A673 (cell line): ENCODE measurements around the gene INSL6. TPM values are rescaled to one million over a fixed set of nuclear protein-coding genes. Genes with fewer than 3 reads are reported as not detected.

Experiments used
- BruUV-seq: library from RNA; stranded (reverse); fragments of 400-500 nt; replicated peaks from 2 replicates; lab custom pipeline; 2021; lab: Mats Ljungman, UMichigan
- CTCF ChIA-PET: fragments of 300-600 bp; sonication (Branson Sonifier 250); formaldehyde crosslinking; loops from one replicate; lab custom pipeline; 2022; ENCODE audit warnings: antibody characterized with exemption; lab: Charles Lee
- POLR2A ChIA-PET: fragments of 300-600 bp; sonication (Branson Sonifier 250); formaldehyde crosslinking; loops from one replicate; lab custom pipeline; 2022; ENCODE audit warnings: antibody characterized with exemption; ENCODE audit not compliant: low non-redundant PET; lab: Charles Lee
- DNase-seq: peaks from one replicate; pipeline ENCODE4 v3.0.0-alpha.2; 2015; ENCODE audit warnings: low spot score
- H3K27ac ChIP-seq: fragments of 200-600 bp; sonication (generic); 2 replicates; pipeline ENCODE4 v1.5.1; 2016; ENCODE audit warnings: mixed run types, low read depth, mild to moderate bottlenecking, mixed read lengths, antibody characterized with exemption, low read length; ENCODE audit not compliant: poor library complexity, severe bottlenecking
- H3K27me3 ChIP-seq: fragments of 200-600 bp; sonication (generic); replicated peaks from 2 replicates; pipeline ENCODE4 v1.6.1; 2017; ENCODE audit warnings: mixed run types, low read depth, mild to moderate bottlenecking, mixed read lengths, antibody characterized with exemption, low read length; ENCODE audit not compliant: insufficient read depth, poor library complexity
- H3K36me3 ChIP-seq: fragments of 200-600 bp; sonication (generic); 2 replicates; pipeline ENCODE4 v1.6.1; 2016; ENCODE audit warnings: mixed run types, mild to moderate bottlenecking, mixed read lengths, antibody characterized with exemption, low read length; ENCODE audit not compliant: insufficient read depth, poor library complexity, severe bottlenecking
- H3K4me1 ChIP-seq: fragments of 200-600 bp; sonication (generic); 2 replicates; pipeline ENCODE4 v1.6.1; 2017; ENCODE audit warnings: mixed run types, mild to moderate bottlenecking, mixed read lengths, antibody characterized with exemption, low read length; ENCODE audit not compliant: insufficient read depth, poor library complexity, severe bottlenecking
- H3K4me3 ChIP-seq: fragments of 200-600 bp; sonication (generic); 2 replicates; pipeline ENCODE4 v1.5.1; 2016; ENCODE audit warnings: low read depth, mixed run types, mild to moderate bottlenecking, mixed read lengths, low read length; ENCODE audit not compliant: poor library complexity, severe bottlenecking
- H3K9me3 ChIP-seq: fragments of 200-600 bp; sonication (generic); 2 replicates; pipeline ENCODE4 v1.6.1; 2016; ENCODE audit warnings: mixed run types, low read depth, mild to moderate bottlenecking, mixed read lengths, antibody characterized with exemption, low read length; ENCODE audit not compliant: poor library complexity, severe bottlenecking
- EZH2 ChIP-seq: fragments of 200-600 bp; sonication (generic); IDR thresholded peaks from 2 replicates; pipeline ENCODE4 v1.6.1; 2017; ENCODE audit warnings: borderline replicate concordance, low read depth, mild to moderate bottlenecking, mixed read lengths, antibody characterized with exemption, low read length; ENCODE audit not compliant: poor library complexity, severe bottlenecking
- intact Hi-C: fragments of 100-400 bp; cut with micrococcal nuclease; formaldehyde crosslinking; loops from one replicate; pipeline ENCODE4 v1.10.0; 2022; ENCODE audit not compliant: unreplicated experiment
- total RNA-seq: library from RNA; stranded (reverse); gene quantifications from 2 replicates; pipeline ENCODE4 v1.2.3, GENCODE V29; 2021
- TF ChIP-seq, protein P1 (sequence below): fragments of 300-800, 200-600 bp; sonication (generic); conservative IDR thresholded peaks from 2 replicates; pipeline ENCODE4 v1.5.1; 2017; ENCODE audit warnings: low read depth, mild to moderate bottlenecking, antibody characterized with exemption, low read length, moderate library complexity, mixed read lengths

INSL6 gene
- total RNA-seq, 1 experiment from 2014 or later, result not detected

DNA sequence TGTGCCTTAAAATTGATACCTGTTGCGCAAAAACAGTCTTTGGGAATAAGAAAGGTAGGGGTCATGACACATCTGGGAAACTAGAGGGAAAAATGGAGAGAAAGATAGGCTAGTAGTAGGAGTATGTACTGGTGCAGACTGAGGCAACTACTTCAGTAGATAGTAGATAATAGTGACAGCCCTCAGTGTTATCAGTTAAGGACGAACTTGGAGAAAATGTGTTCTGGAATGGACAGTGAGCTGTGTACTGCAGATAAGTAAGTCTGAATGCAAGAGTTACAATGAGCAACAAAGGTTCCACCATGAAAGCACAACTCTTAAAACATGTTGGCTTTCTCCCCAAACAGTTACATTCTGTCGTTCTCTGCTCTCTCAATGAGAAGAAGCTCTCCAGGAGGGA, 6.5 kb upstream of the INSL6 start:
- Histone ChIP-seq H3K36me3 (no peaks in the 10 kb centered on the region), H3K27me3 (no peaks in the 10 kb centered on the region), H3K9me3 (no peaks in the 10 kb centered on the region), H3K27ac (no peak overlapping the region), H3K4me1 (no peaks in the 10 kb centered on the region), H3K4me3 (no peak overlapping the region)
- intact Hi-C loops, result loop anchor here (10.0 kb wide), 1 partner anchor 437 kb away; no protein-coding TSS in a partner anchor
- TF ChIP-seq, protein P1, sequence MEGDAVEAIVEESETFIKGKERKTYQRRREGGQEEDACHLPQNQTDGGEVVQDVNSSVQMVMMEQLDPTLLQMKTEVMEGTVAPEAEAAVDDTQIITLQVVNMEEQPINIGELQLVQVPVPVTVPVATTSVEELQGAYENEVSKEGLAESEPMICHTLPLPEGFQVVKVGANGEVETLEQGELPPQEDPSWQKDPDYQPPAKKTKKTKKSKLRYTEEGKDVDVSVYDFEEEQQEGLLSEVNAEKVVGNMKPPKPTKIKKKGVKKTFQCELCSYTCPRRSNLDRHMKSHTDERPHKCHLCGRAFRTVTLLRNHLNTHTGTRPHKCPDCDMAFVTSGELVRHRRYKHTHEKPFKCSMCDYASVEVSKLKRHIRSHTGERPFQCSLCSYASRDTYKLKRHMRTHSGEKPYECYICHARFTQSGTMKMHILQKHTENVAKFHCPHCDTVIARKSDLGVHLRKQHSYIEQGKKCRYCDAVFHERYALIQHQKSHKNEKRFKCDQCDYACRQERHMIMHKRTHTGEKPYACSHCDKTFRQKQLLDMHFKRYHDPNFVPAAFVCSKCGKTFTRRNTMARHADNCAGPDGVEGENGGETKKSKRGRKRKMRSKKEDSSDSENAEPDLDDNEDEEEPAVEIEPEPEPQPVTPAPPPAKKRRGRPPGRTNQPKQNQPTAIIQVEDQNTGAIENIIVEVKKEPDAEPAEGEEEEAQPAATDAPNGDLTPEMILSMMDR, result no peak
- no peak for TF ChIP-seq EZH2
- ChIA-PET CTCF (no interaction called here), POLR2A (no interaction called here)
- no TSS peak for BruUV-seq
- no peak for DNase-seq

DNA sequence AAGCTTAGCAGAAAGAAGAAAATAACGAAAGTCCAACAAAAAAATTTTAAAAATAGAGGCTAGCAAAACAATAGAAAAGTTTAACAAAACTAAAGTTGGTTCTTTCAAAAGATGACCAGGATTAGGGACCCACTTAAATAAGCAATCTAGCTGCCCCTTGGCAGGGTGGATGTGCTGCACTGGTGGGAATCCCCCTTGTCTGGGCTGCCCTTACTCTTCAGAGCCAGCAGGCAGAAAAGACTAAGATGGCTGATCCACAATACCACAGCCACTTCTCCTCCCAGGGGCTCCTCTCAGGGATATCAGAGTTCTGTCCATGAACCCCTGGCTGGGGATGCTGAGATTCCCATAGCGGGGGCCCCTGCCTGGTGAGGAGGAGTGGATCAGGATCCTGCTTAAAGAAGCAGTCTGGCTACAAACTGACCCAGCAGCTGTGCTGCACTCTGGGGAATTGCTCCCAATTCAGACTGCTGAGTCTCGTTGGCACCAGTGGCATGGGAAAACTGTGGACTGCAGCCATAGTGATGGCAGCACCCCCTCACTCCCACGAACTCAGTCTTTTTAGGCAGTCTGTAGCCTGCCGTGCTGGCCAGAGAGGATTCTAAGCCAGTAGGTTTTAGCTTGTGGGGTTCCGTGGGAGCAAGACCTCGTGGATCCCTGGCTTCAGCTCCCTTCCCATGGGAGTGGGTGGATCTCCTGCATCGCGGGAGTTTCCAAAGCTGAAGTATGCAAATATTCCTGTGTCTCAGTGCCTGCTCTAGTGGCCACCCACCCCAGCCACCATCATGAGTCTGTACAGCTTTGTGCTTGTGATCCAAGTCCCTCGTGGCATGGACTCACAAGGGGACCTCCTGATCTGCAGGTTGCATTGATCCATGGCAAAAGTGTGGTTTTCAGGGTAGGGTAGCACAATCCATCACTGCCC, 2.9 kb upstream of the INSL6 start:
- no peaks in the 10 kb centered on the region for H3K36me3 ChIP-seq
- H3K4me1 ChIP-seq, result no peaks in the 10 kb centered on the region
- no peaks in the 10 kb centered on the region for H3K9me3 ChIP-seq
- BruUV-seq, result no TSS peak
- H3K4me3 ChIP-seq, result no peak overlapping the region
- intact Hi-C loops, result loop anchor here (2.0 kb wide), 1 partner anchor 236 kb away; no protein-coding TSS in a partner anchor
- TF ChIP-seq, protein P1, result no peak
- no peak for TF ChIP-seq EZH2
- H3K27ac ChIP-seq, result no peak overlapping the region
- POLR2A ChIA-PET, result interaction anchor here (0.6 kb wide), 1 partner anchor 588 kb away, joined by 4 read pairs; no protein-coding TSS in a partner anchor
- CTCF ChIA-PET, result interaction anchor here (0.6 kb wide), 1 partner anchor 430 kb away, joined by 3 read pairs; no protein-coding TSS in a partner anchor
- no peaks in the 10 kb centered on the region for H3K27me3 ChIP-seq
- no peak for DNase-seq

DNA sequence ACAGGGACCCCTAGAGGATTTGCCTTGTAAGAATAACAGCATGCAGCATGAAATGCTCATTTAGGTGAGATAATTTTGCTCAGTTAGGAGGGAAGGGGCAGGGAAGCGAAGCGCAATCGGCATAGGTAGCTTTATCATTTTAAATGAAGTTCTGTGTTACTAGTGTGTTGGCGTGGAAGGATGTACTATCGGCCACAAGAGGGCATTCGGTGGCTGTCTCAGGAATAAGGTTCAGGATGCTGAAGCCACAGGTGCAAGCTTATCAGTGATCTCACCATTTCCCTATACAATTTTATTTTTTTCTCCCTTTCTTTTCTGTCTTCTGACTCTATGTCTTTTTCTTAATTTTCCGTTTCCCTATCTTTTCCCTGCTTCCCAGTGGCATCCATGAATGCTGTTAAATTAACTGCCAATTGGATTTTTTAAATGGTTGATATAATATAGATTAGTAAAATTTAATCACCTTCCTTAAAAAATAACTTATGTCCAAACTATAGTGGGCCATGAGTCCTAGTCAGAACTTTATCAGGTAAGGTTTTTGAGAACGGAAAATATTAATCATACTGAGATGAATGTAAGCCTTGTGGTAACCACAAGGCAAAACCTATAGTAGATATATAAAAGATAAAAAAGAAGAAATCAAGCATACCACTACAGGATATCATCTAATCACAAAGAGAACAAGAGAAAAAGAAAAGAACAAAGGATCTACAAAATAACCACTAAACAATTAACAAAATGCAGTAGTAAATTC, 1.2 kb upstream of the INSL6 start:
- Histone ChIP-seq H3K27ac (no peak overlapping the region), H3K4me3 (no peak overlapping the region), H3K4me1 (no peaks in the 10 kb centered on the region), H3K36me3 (no peaks in the 10 kb centered on the region), H3K27me3 (no peaks in the 10 kb centered on the region), H3K9me3 (no peaks in the 10 kb centered on the region)
- no TSS peak for BruUV-seq
- no peak for TF ChIP-seq EZH2
- TF ChIP-seq, protein P1, result peak; percentile 84
- intact Hi-C loops, result no loop called here
- ChIA-PET POLR2A (interaction anchor here (0.6 kb wide), 1 partner anchor 261 kb away, joined by 3 read pairs; no protein-coding TSS in a partner anchor), CTCF (interaction anchor here (0.6 to 1.2 kb wide), 8 partner anchors 8 to 424 kb away, joined by 3 to 14 read pairs (median 4); no protein-coding TSS in a partner anchor)
- DNase-seq, result peak; percentile 62
